Measurements from ENCODE around the gene HNRNPUL1. TPM values are rescaled to one million over a fixed set of nuclear protein-coding genes. Genes with fewer than 3 reads are reported as not detected.
A peak's percentile ranks its signal among the peaks of the same experiment; 100 is the strongest.
"Not testable (repeated sequence)": the region's sequence is repeated elsewhere in the genome, so short reads cannot be mapped to it uniquely, and the experiment has no call there.

HNRNPUL1 gene
- total and polyA plus RNA-seq, 9 donors: 73.0 to 182 (median 160) TPM

- peaks cover 27% of the 10 kb centered on the region for H3K36me3 ChIP-seq (ENCODE audit: control insufficient read depth, insufficient read depth, low read length)
- H3K9me3 ChIP-seq (replicated peaks; ENCODE audit: control insufficient read depth, low read depth, low read length): no peaks in the 10 kb centered on the region
- H3K4me3 ChIP-seq (ENCODE audit: low read length): no peak overlapping the region
- peaks cover 49% of the 10 kb centered on the region for H3K4me1 ChIP-seq (ENCODE audit: control insufficient read depth, insufficient read depth, low read length)
- peaks cover 8% of the 10 kb centered on the region for H3K27me3 ChIP-seq (ENCODE audit: control insufficient read depth, insufficient read depth, low read length)
- DNase-seq: no peak
- WGBS (ENCODE audit: insufficient coverage): 21% methylated on average over 2 of the region's 8 CpGs
- H3K27ac ChIP-seq (ENCODE audit: low read length): peak overlapping the region; percentile 13
Measured at GRCh38 chr19:41223431-41224234, 40.5 kb upstream of the HNRNPUL1 start.

GRCh38 chr19:41224632-41225031 is 39.5 kb upstream of the HNRNPUL1 start:
- no peaks in the 10 kb centered on the region for H3K9me3 ChIP-seq (replicated peaks; ENCODE audit: control insufficient read depth, low read depth, low read length)
- peaks cover 27% of the 10 kb centered on the region for H3K36me3 ChIP-seq (ENCODE audit: control insufficient read depth, insufficient read depth, low read length)
- peaks cover 3% of the 10 kb centered on the region for H3K27me3 ChIP-seq (ENCODE audit: control insufficient read depth, insufficient read depth, low read length)
- peak overlapping the region; percentile 92 for H3K27ac ChIP-seq (ENCODE audit: low read length)
- no peak for DNase-seq
- H3K4me3 ChIP-seq (ENCODE audit: low read length): no peak overlapping the region
- H3K4me1 ChIP-seq (ENCODE audit: control insufficient read depth, insufficient read depth, low read length): peaks cover 44% of the 10 kb centered on the region
- 77% methylated on average over 2 of the region's 7 CpGs for WGBS (ENCODE audit: insufficient coverage)

GRCh38 chr19:41225238-41226052 is 38.7 kb upstream of the HNRNPUL1 start:
- peaks cover 3% of the 10 kb centered on the region for H3K27me3 ChIP-seq (ENCODE audit: control insufficient read depth, insufficient read depth, low read length)

GRCh38 chr19:41226053-41226873 is 37.9 kb upstream of the HNRNPUL1 start:
- H3K27ac ChIP-seq (ENCODE audit: low read length): peak overlapping the region; percentile 92
- H3K4me1 ChIP-seq (ENCODE audit: control insufficient read depth, insufficient read depth, low read length): peaks cover 32% of the 10 kb centered on the region
- H3K27me3 ChIP-seq (ENCODE audit: control insufficient read depth, insufficient read depth, low read length): no peaks in the 10 kb centered on the region
- H3K36me3 ChIP-seq (ENCODE audit: control insufficient read depth, insufficient read depth, low read length): peaks cover 24% of the 10 kb centered on the region
- H3K9me3 ChIP-seq (replicated peaks; ENCODE audit: control insufficient read depth, low read depth, low read length): no peaks in the 10 kb centered on the region
- peak; percentile 79 for DNase-seq
- peak overlapping the region; percentile 52 for H3K4me3 ChIP-seq (ENCODE audit: low read length)
- WGBS (ENCODE audit: insufficient coverage): 5% methylated on average over 60 of the region's 67 CpGs

More at GRCh38 chr19:41225238-41226052, 38.7 kb upstream of the HNRNPUL1 start:
- Histone ChIP-seq H3K9me3 (replicated peaks; ENCODE audit: control insufficient read depth, low read depth, low read length) (no peaks in the 10 kb centered on the region), H3K4me1 (ENCODE audit: control insufficient read depth, insufficient read depth, low read length) (peaks cover 40% of the 10 kb centered on the region), H3K36me3 (ENCODE audit: control insufficient read depth, insufficient read depth, low read length) (peaks cover 26% of the 10 kb centered on the region), H3K27ac (ENCODE audit: low read length) (peak overlapping the region; percentile 92), H3K4me3 (ENCODE audit: low read length) (peak overlapping the region; percentile 52)
- peak; percentile 94 for DNase-seq
- WGBS (ENCODE audit: insufficient coverage): 42% methylated on average over 12 of the region's 29 CpGs

GRCh38 chr19:41226874-41227390 is 37.2 kb upstream of the HNRNPUL1 start:
- no CpG with 5 or more reads among the region's 9 CpGs for WGBS (ENCODE audit: insufficient coverage)
- Histone ChIP-seq H3K27me3 (ENCODE audit: control insufficient read depth, insufficient read depth, low read length) (no peaks in the 10 kb centered on the region), H3K4me3 (ENCODE audit: low read length) (peak overlapping the region; percentile 43), H3K4me1 (ENCODE audit: control insufficient read depth, insufficient read depth, low read length) (peaks cover 25% of the 10 kb centered on the region), H3K36me3 (ENCODE audit: control insufficient read depth, insufficient read depth, low read length) (peaks cover 19% of the 10 kb centered on the region), H3K9me3 (replicated peaks; ENCODE audit: control insufficient read depth, low read depth, low read length) (no peaks in the 10 kb centered on the region), H3K27ac (ENCODE audit: low read length) (peak overlapping the region; percentile 92)
- no peak for DNase-seq

GRCh38 chr19:41228486-41228885 is 35.7 kb upstream of the HNRNPUL1 start:
- no peaks in the 10 kb centered on the region for H3K9me3 ChIP-seq (replicated peaks; ENCODE audit: control insufficient read depth, low read depth, low read length)
- H3K36me3 ChIP-seq (ENCODE audit: control insufficient read depth, insufficient read depth, low read length): peaks cover 20% of the 10 kb centered on the region
- H3K27ac ChIP-seq (ENCODE audit: low read length): no peak overlapping the region
- H3K4me3 ChIP-seq (ENCODE audit: low read length): no peak overlapping the region
- peaks cover 23% of the 10 kb centered on the region for H3K4me1 ChIP-seq (ENCODE audit: control insufficient read depth, insufficient read depth, low read length)
- H3K27me3 ChIP-seq (ENCODE audit: control insufficient read depth, insufficient read depth, low read length): no peaks in the 10 kb centered on the region
- no CpG with 5 or more reads among the region's 3 CpGs for WGBS (ENCODE audit: insufficient coverage)
- DNase-seq: no peak

- H3K27me3 ChIP-seq (ENCODE audit: control insufficient read depth, insufficient read depth, low read length); H3K9me3 ChIP-seq (replicated peaks; ENCODE audit: control insufficient read depth, low read depth, low read length); DNase-seq; H3K27ac ChIP-seq (ENCODE audit: low read length); H3K4me3 ChIP-seq (ENCODE audit: low read length): not testable (repeated sequence)
- peaks cover 23% of the 10 kb centered on the region for H3K36me3 ChIP-seq (ENCODE audit: control insufficient read depth, insufficient read depth, low read length)
- WGBS (ENCODE audit: insufficient coverage): 78% methylated on average over 2 of the region's 5 CpGs
- H3K4me1 ChIP-seq (ENCODE audit: control insufficient read depth, insufficient read depth, low read length): peaks cover 17% of the 10 kb centered on the region
Measured at GRCh38 chr19:41229338-41229737, 34.8 kb upstream of the HNRNPUL1 start.

- Histone ChIP-seq H3K4me3 (ENCODE audit: low read length) (no peak overlapping the region), H3K27me3 (ENCODE audit: control insufficient read depth, insufficient read depth, low read length) (no peaks in the 10 kb centered on the region), H3K36me3 (ENCODE audit: control insufficient read depth, insufficient read depth, low read length) (peaks cover 27% of the 10 kb centered on the region), H3K4me1 (ENCODE audit: control insufficient read depth, insufficient read depth, low read length) (peaks cover 15% of the 10 kb centered on the region), H3K27ac (ENCODE audit: low read length) (no peak overlapping the region), H3K9me3 (replicated peaks; ENCODE audit: control insufficient read depth, low read depth, low read length) (no peaks in the 10 kb centered on the region)
- no peak for DNase-seq
- 82% methylated on average over 2 of the region's 3 CpGs for WGBS (ENCODE audit: insufficient coverage)
Measured at GRCh38 chr19:41230067-41230857, 33.9 kb upstream of the HNRNPUL1 start.

- DNase-seq: no peak
- no peaks in the 10 kb centered on the region for H3K9me3 ChIP-seq (replicated peaks; ENCODE audit: control insufficient read depth, low read depth, low read length)
- peaks cover 34% of the 10 kb centered on the region for H3K36me3 ChIP-seq (ENCODE audit: control insufficient read depth, insufficient read depth, low read length)
- no peaks in the 10 kb centered on the region for H3K27me3 ChIP-seq (ENCODE audit: control insufficient read depth, insufficient read depth, low read length)
- H3K4me3 ChIP-seq (ENCODE audit: low read length): no peak overlapping the region
- 85% methylated on average over 4 of the region's 8 CpGs for whole genome bisulfite sequencing (ENCODE audit: insufficient coverage)
- no peaks in the 10 kb centered on the region for H3K4me1 ChIP-seq (ENCODE audit: control insufficient read depth, insufficient read depth, low read length)
- no peak overlapping the region for H3K27ac ChIP-seq (ENCODE audit: low read length)
Measured at GRCh38 chr19:41232686-41233085, 31.5 kb upstream of the HNRNPUL1 start.
